Activated CD4-positive, alpha-beta T cell treated with anti-CD3 and anti-CD28 coated beads for 4 hours (primary cell): ENCODE results near the gene PDE10A.

Source experiments
- DNase-seq, 2 donors: peaks; one replicate each; pipeline ENCODE4 v3.0.0-alpha.2; 2020

Gene PDE10A

DNA sequence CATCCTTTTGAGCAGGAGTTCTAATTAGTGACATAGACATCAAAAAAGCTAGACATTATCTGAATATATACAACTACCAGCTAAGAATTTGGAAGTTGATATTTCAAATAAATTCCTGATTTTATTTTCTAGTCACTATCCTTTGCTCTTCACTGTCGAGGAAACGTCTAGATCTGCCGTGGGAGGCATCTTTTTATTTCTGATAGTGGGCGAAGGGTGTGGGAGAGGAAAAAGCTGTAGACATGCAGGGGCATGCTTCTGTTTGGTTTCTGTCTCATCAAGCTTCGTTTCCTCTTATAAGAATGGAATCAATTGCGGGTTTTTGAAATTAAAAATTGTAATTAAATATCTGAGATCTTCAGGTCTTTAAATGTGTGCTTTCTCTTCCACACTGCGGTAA is 337.4 kb downstream of the PDE10A start:
- DNase-seq, result no peak

DNA sequence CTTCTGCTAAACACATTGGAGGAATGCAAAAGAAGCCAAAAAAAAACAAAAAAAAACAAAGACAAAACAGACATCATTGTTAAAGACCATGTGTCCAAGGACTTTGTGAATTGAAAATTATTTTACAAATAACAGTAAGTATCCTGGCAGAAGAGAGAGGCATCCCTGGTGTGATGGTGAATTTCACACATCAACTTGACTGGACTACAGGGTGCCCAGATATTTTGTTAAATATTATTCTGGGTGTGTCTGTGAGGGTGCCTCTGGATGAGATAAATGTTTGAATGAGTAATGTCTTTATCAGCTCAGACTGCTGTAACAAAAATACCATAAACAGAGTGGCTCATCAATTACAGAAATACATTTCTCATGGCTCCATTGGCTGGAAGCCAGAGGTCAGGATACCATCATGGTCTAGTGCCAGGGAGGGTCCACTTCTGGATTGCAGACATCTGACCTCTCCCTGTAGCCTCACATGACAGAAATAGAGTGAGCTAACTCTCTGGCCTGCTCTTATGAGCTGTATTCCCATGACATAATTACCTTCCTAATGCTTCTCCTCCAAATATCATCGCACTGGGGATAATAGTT is 341.4 kb downstream of the PDE10A start:
- no peak for DNase-seq

DNA sequence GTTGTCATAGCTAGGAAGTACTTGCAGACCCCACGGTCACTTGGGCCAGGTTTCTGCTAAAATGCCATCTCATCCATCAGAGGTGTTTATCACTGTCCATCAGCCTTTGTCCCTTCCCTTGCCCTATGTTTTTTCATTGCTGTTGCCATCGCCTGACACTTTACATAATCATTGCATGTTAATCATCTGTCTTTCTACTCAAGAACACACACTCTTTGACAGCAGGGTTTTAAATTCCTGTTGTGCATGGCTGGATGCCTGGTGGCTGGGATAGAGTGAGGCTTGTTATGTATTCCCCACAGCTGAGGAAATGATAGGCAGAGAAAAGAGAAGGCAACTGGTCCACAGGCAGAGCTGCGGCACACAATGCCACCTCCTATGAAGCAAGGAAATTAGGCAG is 341.9 kb downstream of the PDE10A start:
- no peak for DNase-seq

DNA sequence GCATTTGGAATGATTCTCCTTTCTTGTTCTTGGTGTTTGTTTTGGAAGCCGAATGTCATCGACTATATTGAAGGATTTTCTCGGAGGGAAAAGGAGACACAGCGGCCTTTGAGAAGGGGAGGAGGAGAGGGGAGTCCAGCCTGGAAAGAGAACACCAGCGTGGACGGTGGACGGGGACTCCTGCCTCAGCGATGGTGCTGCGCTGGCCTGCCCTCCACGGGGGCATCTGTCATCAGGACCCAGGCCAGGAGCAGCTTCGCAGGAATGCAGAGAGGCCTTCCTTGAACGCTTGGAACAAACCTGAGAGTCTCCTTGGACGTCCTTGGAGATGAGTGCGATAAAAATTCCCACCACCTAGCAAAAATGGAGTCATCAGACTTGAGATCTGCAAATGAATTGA is 345.3 kb downstream of the PDE10A start:
- no peak for DNase-seq

DNA sequence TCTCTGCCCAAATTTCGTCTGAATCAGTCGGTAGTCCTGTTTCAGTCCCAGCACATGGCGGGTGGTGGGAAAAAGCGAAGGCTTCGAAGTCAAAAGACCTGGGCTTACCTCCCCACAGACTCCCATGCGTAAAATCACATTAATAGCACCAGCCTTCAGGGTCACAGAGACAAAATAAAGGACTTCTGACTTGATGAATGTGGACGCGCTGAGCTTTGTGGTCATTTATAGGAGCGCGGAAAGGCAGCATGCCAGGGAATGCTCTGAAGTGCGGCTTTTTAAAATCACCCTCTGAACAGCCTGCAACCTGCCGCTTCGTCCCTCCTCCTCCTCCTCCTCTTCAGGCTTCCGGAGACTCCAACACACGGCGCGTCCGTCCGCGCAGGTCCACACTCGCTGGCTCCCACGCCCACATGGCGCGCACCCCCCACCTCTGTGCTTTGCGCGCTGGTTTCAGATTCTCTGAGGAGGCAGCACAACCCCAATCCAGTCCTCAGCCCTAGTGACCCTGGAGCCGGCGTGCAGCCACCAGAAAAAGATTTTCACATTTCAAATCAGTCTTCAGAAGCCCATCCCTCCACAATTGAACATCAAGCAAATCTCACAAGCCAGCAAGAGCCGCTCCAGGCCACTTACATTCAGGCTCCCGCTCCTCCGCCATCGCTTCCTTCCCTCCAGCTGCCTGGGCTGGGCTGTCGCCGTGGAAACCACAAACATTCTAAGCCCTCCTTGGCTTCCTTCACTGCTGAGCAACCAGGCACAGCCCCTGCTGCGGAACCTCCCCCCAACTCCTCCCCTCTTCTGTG is 353.9 kb downstream of the PDE10A start, which contains the start of gene C6orf118:
Gene C6orf118 (minus strand): TSS at position 680 of the 806 bp plus-strand sequence. CDS start 19 bp downstream, at position 661.
- DNase-seq, result no peak

DNA sequence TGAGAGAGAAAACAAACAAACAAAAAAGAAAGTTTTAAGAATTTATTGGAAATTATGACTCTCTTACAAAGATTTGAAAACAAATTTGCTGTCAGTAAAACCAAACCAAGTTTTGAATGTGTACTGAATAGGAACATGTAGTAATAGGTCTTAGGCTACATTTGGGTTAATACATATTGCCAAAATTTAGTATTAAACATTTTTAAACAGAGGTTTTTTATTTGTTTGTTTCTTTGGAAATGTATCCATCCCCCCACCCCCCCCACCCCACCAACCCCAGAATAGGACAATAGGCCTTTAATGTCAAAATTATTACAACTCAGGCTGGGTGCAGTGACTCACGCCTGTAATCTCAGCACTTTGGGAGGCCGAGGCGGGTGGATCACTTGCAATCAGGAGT is 356.1 kb downstream of the PDE10A start:
- no peak for DNase-seq

DNA sequence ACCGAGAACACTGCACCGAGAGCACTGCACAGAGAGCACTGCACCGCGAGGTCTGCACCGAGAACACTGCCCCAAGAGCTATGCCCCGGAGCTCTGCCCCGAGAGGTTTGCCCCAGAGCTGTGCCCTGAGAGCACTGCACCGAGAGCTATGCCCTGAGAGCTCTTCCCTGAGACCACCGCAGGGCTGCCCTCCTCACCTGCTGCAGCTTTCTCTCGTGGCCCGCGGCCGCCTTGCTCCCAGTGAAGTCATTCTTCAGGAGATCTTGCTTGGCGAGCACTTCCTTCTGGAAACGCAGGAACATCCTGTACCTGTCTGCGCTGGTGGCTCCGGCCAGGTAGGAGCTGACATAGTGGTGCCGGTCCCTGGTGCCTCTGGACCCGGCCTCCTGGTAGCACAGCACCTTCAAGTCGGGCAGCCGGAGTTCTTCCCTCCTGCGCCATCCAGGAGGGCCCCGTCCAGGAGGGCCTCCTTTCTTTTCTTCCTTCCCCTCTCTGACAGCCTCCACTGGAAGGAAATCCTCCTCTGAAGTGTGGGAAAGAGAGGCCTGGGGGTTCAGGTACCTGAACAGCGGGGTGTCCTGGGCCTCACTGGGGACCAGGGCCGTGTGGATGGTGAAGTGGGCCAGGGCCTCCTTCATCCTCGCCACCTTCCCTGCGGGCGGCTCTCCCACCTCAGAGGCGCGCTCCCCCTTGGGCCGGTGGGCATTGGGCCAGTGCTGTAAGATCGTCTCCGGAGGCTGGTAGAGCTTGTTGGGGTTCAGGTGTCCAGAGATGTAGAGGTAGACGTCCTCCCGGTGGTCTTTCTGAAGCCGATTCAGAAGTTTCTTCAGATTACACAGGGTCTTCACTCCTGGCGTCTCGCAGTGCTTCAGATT is 361.4 kb downstream of the PDE10A start:
- DNase-seq, result no peak

DNA sequence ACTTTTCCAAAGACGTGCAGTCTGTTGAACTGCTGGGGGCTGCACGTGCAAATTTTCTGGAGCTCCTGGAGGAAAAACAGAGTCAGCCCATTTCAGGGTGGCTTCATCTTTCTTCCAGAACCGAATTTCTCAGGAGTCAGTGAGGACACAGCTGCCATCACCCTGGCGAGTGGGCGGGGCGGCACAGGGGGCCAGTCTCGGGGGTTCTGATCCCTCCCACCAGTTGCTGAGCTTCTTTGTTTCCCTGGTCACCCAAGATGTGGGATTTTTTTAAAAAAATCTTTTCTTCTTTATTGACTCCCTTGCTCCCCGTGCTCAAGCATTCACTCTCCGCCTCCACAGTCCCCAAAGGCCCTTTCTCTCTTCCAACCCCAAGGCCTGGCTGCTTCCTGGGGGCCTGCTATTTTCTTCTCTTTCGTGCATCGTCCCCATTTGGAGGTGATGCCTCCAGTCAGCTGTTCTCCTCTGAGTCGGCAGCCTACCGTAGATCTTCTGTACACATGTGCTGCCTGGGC is 362.6 kb downstream of the PDE10A start:
- no peak for DNase-seq

DNA sequence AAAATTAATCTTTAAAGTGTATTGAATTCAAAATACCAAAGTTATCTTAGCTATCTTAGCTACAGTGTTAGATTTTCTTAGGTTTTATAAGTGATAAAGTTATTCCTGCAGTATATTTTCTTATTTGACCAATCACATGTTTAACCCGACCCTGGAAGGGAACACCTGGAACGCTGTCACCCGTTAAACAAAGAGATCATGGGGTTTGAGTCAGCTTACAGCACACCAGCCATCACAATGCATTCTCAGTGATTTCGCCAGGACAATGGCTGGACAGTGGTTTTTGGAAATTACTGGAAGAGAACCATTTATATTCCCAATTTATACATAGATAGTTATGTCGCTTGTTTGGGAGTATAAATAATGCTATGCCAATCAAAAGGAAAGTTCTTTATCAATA is 364.2 kb downstream of the PDE10A start:
- no peak for DNase-seq

DNA sequence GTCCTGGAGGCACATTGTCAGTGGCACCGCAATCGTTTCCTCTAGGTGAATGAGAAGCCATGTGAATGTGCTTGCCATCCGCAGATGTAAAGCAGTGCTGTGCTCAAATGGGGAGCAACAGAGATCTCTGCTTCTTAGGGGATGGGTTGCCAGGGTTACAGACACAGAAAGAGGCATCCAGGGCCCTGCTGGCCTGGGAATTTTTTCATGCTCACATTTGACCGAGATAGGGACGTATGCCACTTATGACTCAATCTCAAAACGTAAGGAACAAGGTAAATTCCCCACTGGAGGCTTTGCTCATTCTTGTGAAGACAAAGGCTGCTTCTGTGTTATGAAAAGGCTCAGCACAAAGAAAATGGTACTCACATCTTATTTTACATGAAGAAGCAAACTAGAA is 364.6 kb downstream of the PDE10A start:
- DNase-seq, result no peak

DNA sequence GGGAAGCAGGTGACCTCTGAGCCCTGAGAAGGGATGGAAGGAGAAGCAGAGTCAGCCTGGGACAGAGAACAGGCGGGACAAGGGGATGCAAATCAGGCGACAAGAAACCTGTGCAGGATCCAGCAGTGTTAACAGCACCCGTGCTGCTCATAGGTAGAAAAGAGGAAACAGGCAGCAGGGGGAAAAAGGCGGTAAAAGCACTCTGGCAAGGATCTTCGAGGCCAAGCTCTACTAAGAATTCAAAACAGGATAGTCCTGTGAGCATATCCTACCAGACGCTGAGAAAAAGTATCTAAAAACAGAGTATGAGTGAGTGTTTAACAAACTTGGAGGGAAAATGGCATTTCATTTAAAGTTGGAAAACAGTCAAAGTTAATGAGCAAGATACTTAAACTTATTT is 370.4 kb downstream of the PDE10A start:
- no peak for DNase-seq
